Activated CD4-positive, alpha-beta T cell treated with anti-CD3 and anti-CD28 coated beads, Interleukin-2, Interleukin-6, amounts not matched to agents 100 ng/mL and 50 ng/mL, durations not matched to agents 16 hours and 8 hours (primary cell): Measurements from ENCODE around the gene DRC3.
"Not testable (repeated sequence)": the region's sequence is repeated elsewhere in the genome, so short reads cannot be mapped to it uniquely, and the experiment has no call there.

Source experiments
- DNase-seq: peaks from one replicate; pipeline ENCODE4 v3.0.0-alpha.2; 2020

Gene DRC3

GRCh38 chr17:17942846-17943245, 29.8 kb upstream of the DRC3 start:
- no peak for DNase-seq

- DNase-seq, result no peak
These were observed 29.2 kb upstream of the DRC3 start for GRCh38 chr17:17943281-17943984.

DNA sequence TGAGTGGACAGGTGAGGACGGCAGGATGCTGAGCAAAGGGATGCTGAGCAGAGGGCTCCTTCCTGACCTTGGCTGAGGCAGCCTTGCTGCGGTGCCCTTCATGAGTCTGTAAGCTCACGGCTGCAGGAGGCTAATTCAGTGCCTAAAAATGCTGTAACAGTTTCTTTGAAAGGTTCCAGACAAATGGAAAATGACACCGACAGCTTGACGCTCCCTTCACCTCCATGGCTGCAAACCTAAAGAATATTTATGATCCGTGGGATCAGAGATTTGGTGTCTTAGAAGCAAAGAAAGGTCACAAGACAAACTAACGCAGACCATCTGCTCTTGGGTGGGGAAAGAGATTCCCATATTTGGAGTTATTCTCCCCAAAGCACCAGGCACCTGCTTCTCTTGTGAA, 28.4 kb upstream of the DRC3 start:
- DNase-seq, result no peak

DNA sequence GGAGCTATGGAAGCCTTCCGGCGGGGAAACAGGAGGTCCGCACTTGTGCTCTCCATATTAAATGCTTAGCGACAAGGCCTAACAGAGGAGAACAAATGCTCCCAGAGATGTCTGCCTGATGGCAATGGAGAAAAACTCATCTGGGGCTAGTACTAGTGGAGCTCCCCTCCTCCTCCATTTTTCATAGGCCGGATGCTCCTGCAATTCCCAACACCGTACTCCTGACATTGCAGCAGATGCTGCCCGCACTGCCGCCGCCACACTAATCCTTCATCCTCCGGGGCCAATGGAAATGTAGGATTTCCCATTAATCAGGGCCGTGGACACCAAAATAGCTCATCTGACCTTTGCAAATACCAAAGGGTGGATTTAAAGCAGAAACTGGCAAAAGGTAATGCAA, 27.9 kb upstream of the DRC3 start:
- no peak for DNase-seq

GRCh38 chr17:17946093-17946492, 26.6 kb upstream of the DRC3 start:
- DNase-seq, result no peak

GRCh38 chr17:17947309-17947708, 25.4 kb upstream of the DRC3 start:
- no peak for DNase-seq

GRCh38 chr17:17947966-17948365, 24.7 kb upstream of the DRC3 start:
- DNase-seq, result no peak

DNA sequence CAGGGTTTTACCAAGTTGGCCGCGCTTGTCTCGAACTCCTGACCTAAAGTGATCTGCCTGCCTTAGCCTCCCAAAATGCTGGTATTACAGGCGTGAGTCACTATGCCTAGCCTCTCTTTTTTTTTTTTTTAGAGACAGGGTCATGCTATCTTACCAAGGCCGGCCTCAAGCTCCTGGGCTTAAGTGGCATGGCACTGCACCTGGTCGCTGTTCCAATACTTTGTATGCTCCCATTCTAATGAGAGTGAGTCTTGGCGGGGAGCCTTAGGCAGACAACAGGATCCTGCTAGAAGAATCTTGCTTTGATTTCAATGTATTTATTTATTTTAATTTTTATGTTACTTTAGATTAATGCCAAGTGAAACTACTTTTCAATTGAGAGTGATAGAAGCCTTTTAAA, 22.3 kb upstream of the DRC3 start:
- no peak for DNase-seq

DNA sequence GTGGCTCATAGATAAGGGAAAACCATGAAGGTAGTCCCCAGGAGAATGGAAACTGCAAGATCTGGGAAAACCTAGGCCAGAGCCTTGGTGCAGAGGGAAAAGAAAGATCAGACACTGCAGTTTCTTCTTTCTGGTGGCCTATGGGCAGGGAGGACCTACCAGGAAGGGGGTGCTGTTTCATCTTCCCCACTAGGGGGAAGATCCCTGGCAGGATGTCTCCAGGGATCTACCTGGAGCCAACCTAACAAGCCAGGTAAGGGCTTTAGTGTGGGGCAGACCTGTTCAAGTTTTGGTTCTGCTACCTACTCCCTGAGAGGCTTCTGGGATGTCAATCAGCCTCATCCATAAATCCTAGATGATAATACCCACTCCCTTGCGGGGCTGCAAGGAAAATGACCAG, 21.9 kb upstream of the DRC3 start:
- no peak for DNase-seq

DNA sequence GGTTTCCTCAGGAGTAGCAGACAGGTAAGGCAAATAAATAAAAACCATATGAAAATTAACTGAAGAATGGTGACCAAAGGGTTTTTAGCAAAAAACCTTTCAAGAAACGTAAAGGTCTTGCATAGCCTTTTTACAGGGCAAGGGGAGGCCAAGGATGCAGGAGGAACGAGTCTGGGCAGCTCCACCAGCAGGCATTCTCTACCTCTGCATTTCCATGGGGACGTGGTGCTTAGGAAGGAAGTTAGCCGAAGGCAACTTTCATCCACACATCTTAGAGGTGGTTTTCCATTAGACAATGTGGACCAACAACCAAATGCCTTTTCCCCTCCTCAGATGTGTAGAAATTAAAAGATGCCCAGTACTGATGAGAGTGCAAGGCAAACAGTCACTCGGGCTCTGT, 21.1 kb upstream of the DRC3 start:
- no peak for DNase-seq

DNA sequence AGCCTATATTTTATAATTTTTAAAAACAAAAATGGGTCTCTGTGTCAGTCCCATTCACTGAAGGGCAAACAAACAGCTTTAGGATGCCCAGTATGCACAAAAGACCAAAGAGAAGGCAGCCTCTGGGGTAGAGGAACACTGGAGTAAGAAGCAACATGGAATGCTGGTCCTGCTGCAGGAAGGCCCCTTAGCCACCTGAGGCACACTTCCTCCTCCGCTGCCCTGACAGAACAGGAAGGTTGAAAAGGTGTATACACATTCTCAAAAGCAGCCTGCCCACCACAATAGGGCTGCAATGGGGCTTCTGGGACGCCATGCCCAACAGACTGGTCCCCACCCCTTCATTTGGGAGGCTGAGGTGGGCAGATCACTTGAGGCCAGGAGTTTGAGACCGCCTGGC, 20.0 kb upstream of the DRC3 start:
- no peak for DNase-seq

DNA sequence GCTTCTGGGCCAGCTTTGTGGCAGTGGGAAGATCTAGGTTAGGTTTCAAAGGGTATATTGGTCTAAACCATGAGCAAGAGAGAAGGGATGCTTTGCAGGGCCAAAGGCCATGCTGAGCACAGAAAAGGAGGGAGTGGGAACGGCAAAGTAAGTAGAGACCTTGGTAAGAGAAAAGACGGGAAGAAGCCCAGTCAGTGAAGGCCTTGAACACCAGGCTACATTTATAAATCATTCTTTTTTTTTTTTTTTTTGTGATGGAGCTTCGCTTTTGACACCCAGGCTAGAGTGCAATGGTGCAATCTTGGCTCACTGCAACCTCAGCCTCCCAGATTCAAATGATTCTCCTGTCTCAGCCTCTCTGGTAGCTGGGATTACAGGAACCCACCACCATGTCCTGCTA, 18.6 kb upstream of the DRC3 start:
- no peak for DNase-seq

DNA sequence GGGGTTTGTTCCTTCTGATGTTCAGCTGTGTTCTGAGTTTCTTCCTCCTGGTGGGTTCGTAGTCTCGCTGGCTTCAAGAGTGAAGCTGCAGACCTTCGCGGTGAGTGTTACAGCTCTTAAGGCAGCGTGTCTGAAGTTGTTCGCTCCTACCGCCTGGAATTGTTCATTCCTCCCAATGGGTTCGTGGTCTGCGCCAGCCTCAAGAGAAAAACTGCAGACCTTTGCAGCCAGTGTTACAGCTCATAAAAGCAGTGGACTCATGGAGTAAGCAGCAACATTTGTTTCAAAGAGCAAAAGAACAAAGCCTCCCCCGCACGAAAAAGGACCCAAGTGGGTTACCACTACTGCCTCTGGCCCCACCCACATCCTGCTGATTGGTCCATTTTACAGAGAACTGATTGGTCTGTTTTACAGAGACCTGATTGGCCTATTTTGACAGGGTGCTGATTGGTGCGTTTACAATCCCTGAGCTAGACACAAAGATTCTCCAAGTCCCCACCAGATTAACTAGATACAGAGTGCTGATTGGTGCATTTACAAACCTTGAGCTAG, 16.8 kb upstream of the DRC3 start:
- DNase-seq, result not testable (repeated sequence)

DNA sequence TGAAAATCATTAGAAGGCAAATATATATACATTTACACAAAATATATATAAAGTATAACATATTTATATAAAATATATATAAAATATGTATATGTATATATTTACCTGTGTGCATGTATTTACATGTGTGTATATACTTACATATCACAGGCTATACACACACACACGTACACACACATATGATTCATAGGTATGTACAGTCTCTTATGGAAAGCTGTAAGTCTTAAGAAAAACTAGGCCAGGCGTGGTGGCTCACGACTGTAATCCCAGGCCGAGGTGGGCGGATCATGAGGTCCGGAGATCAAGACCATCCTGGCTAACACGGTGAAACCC, 15.1 kb upstream of the DRC3 start:
- no peak for DNase-seq

DNA sequence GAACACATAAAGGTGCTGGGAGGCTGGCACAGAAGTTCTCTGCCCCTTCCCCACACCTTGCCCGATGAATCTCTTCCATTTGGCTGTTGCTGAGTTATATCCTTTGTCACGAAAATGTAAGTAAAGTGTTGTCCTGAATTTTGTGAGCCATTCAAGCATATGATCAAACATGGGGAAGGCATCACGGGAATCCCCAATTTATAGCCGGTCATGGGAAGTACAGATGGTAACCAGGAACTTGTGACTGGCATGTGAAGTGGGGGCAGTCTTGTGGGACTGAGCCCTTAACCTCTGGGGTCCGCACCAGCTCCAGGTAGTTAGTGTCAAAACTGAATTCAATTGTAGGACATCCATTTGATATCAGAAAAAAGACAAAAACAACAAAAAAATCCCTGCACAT, 13.7 kb upstream of the DRC3 start:
- DNase-seq, result no peak

GRCh38 chr17:17959520-17960361, 12.9 kb upstream of the DRC3 start:
- peak; percentile 75 for DNase-seq

DNA sequence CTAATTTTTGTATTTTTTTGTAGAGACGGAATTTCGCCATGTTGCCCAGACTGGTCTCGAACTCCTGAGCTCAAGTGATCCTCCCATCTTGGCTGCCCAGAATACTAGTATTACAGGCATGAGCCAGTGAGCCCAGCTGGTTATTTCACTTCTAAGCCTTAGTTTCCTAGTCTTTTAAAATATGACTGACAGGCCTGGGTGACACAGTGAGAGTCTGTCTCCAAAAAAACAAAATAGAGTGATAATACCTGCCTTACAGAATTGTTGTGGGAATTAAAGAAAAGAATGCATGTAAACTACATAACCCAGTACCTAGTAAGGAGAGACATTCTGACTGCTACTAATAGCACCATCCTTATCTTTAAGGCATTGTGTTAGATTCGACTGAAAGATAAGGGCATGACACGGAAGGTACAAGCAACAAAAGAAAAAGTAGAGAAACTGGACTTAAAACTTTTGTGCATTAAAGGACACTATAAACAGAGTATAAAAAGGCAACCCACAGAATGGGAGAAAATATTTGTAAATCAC, 12.1 kb upstream of the DRC3 start:
- no peak for DNase-seq

GRCh38 chr17:17963066-17963465, 9.6 kb upstream of the DRC3 start:
- DNase-seq, result no peak

- no peak for DNase-seq
These were observed 8.8 kb upstream of the DRC3 start for GRCh38 chr17:17963694-17964436.

DNA sequence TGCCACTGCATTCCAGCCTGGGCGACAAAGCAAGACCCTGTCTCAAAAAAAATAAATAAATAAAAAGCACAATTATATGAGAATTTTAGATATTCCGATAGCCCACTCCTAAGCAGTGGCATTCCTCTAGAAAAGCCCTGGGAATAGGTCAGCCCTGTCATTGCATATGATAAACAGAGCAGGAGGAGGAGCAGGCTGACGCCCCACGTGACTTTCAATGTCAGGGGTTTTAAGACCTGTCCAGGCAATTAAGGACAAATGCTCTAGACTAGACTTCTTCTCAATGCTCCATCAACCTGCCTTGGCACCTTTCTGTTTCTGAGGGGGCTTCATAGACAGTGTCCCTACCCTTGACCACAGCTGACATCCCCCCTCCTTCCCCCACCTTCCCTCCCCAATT, 8.0 kb upstream of the DRC3 start:
- no peak for DNase-seq

DNA sequence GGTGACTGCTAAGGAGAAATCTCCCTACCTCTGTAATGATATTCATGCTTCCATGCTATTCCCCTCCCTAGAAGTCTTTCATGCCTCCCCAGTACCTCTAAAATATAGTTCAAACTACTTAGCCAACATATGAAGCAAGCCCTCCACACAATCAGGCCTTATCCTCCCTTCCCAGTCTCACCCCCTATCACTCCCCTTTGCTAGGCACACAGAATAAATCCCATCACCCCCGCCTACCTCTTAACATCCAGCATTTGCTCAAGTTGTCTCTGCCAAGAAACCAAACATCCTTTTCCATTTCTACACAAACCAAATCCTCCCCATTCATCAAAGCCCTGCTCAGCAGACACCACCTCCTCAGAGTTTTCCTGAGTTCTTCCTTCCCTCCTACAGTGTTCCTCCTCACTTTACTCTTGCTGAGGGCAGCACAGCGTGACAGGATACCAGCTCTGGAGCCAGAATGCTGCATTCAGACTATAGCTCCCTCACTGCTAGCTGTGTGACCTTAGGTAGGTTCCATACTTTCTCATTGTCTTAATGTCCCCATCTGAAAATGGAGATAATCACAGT, 7.4 kb upstream of the DRC3 start:
- no peak for DNase-seq

- DNase-seq, result peak; percentile 47
These were observed 6.3 kb upstream of the DRC3 start for GRCh38 chr17:17966399-17966798.
